ENCODE results near the gene NUP62. TPM values are rescaled to one million over a fixed set of nuclear protein-coding genes. Genes with fewer than 3 reads are reported as not detected.

The NUP62 gene
- total and polyA plus RNA-seq, 2 of the 8 experiments (the other 6 are each of a cell fraction or from before 2014, with no cell fraction given) = 50.0 to 107 TPM

GRCh38 chr19:49884109-49884508, 45.2 kb downstream of the NUP62 start:
- Histone ChIP-seq H3K27me3 (replicated peaks in 1 of 4; ENCODE audit: control insufficient read depth in 3 of 4, extremely low read depth in 1 of 4, insufficient read depth in 3 of 4, low read length in 3 of 4) (peaks cover 0 to 1% (median under 1%) of the 10 kb centered on the region in 4 experiments; a peak in 4 of 7 replicates), H3K4me1 (replicated peaks in 1 of 4; ENCODE audit: control insufficient read depth in 3 of 4, insufficient read depth in 4 of 4, low read length in 3 of 4) (no peaks in the 10 kb centered on the region; a peak in 2 of 7 replicates), H2BK120ac (replicated peaks; ENCODE audit: low read depth, low read length) (no peak overlapping the region), H2BK15ac (ENCODE audit: low read length) (no peak overlapping the region), H3K9me3 (ENCODE audit: insufficient read depth in 2 of 2, low read depth in 1 of 2, low read length in 1 of 2) (peaks cover 0 to 3% of the 10 kb centered on the region in 2 experiments; a peak in 1 of 4 replicates), H4K5ac (ENCODE audit: insufficient read length, low read depth, low read length) (no peak overlapping the region), H3K27ac (ENCODE audit: low read depth, low read length) (no peak overlapping the region), H4K91ac (replicated peaks; ENCODE audit: insufficient read length, low read length) (no peak overlapping the region), H3K4ac (replicated peaks; ENCODE audit: insufficient read length, low read depth, low read length) (no peak overlapping the region), H2AK5ac (ENCODE audit: low read depth, low read length) (no peak overlapping the region), H3K79me2 (ENCODE audit: control insufficient read depth in 1 of 2, insufficient read depth in 2 of 2, low read length in 2 of 2) (peaks cover 0 to 5% of the 10 kb centered on the region in 2 experiments; a peak in 1 of 4 replicates), H3K4me3 (ENCODE audit: extremely low read depth in 1 of 4, insufficient read depth in 2 of 4, low read depth in 3 of 4, low read length in 4 of 4) (no peak overlapping the region), H2BK5ac (ENCODE audit: low read depth, low read length) (no peak overlapping the region), H2BK20ac (ENCODE audit: low read length) (no peak overlapping the region), H3K36me3 (ENCODE audit: control insufficient read depth in 2 of 4, insufficient read depth in 4 of 4, low read length in 3 of 4) (peaks cover 24 to 55% (median 49%) of the 10 kb centered on the region in 4 experiments), H4K20me1 (replicated peaks in 1 of 2; ENCODE audit: control insufficient read depth in 1 of 2, insufficient read depth in 2 of 2, low read length in 2 of 2) (peaks cover 10 to 19% of the 10 kb centered on the region in 2 experiments), H3K14ac (ENCODE audit: insufficient read length) (no peak overlapping the region), H3K56ac (replicated peaks; ENCODE audit: insufficient read length, low read depth, low read length) (no peak overlapping the region), H3K79me1 (ENCODE audit: low read depth, low read length) (peaks cover 5% of the 10 kb centered on the region; the same call in 1 of the 2 replicates), H3K23ac (ENCODE audit: insufficient read length) (no peak overlapping the region), H2AFZ (ENCODE audit: low read length) (no peak overlapping the region), H4K8ac (ENCODE audit: extremely low read depth, insufficient read depth, low read length) (no peak overlapping the region), H3K4me2 (ENCODE audit: insufficient read depth in 1 of 2, low read depth in 2 of 2, low read length in 2 of 2) (no peak overlapping the region), H3K23me2 (ENCODE audit: low read depth, low read length) (no peaks in the 10 kb centered on the region), H3K9ac (replicated peaks in 1 of 4; ENCODE audit: extremely low read depth in 1 of 4, low read depth in 3 of 4, low read length in 3 of 4) (no peak overlapping the region), H2BK12ac (ENCODE audit: low read depth, low read length) (no peak overlapping the region), H3K18ac (ENCODE audit: extremely low read depth, low read length) (no peak overlapping the region)
- CTCF ChIA-PET (ENCODE audit: partially characterized antibody) = interaction anchor here (0.7 to 1.2 kb wide), 2 partner anchors 19 to 35 kb away, joined by 3 read pairs; no protein-coding TSS in a partner anchor
- TF ChIP-seq TEAD4 (IDR thresholded peaks at IDR 0.05; ENCODE audit: low read depth, low read length) (no peak), KDM4A (IDR thresholded peaks at IDR 0.05; ENCODE audit: low read depth, low read length, severe bottlenecking) (no peak), KDM1A (IDR thresholded peaks at IDR 0.05; ENCODE audit: borderline replicate concordance, low read length) (no peak), CBX8 (IDR thresholded peaks at IDR 0.05; ENCODE audit: borderline replicate concordance, low read depth, low read length) (no peak), E2F6 (IDR thresholded peaks at IDR 0.05) (no peak), CTBP2 (IDR thresholded peaks at IDR 0.05; ENCODE audit: borderline replicate concordance, insufficient read depth, insufficient read length, low read length) (no peak), HDAC2 (IDR thresholded peaks at IDR 0.05; ENCODE audit: borderline replicate concordance in 1 of 2, low read depth in 2 of 2, low read length in 2 of 2) (no peak), JUN (IDR thresholded peaks at IDR 0.05; ENCODE audit: low read depth, low read length) (no peak), BCL11A (IDR thresholded peaks at IDR 0.05; ENCODE audit: low read depth in 2 of 2, low read length in 2 of 2) (no peak), SAP30 (IDR thresholded peaks at IDR 0.05; ENCODE audit: insufficient read depth, insufficient replicate concordance, low read length) (no peak)
- DNase-seq (ENCODE audit: low read depth in 1 of 2, low spot score in 2 of 2) = no peak
- no peak for FAIRE-seq
- POLR2A ChIA-PET (ENCODE audit: partially characterized antibody) = interaction anchor here (0.8 to 1.7 kb wide), 3 partner anchors 15 to 46 kb away, joined by 3 to 5 read pairs (median 3); no protein-coding TSS in a partner anchor
- WGBS, 2 experiments (ENCODE audit: extremely low coverage in 1 of 2, insufficient coverage in 1 of 2, insufficient read length in 1 of 2, insufficient replicate concordance in 2 of 2, low coverage in 1 of 2, low lambda C conversion rate in 2 of 2, missing lambda C conversion rate in 1 of 2) = 93% methylated on average over 13 of the region's 18 CpGs; no CpG with 5 or more reads in 1 of the 2 experiments

Measured in H1 (cell line).